NCI-H2196 (cell line): Measurements from ENCODE around the gene COA1.
"Not testable (repeated sequence)": the region's sequence is repeated elsewhere in the genome, so short reads cannot be mapped to it uniquely, and the experiment has no call there.

Experiments used
- DNase-seq: peaks from one replicate; lab custom pipeline; 2025; ENCODE audit not compliant: unreplicated experiment; lab: John Stamatoyannopoulos, UW

COA1 gene

DNA sequence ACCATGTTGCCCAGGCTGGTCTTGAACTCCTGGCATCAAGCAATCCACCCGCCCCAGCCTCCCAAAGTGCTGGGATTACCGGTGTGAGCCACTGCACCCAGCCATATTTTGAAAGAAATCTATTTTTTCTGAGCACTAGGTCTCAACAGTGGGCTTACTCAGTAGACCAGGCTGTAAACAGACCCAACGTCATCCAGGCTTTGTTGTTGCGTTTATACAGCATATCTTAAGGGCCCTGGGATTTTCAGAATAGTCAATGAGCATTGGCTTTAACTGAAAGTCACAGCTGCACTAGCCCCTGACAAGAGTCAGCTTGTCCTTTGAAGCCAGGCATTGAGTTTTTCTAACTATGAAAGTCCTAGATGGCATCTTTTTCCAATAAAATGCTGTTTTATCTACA, 96.6 kb downstream of the COA1 start:
- no peak for DNase-seq

- no peak for DNase-seq
Observed at GRCh38 chr7:43631559-43631958, 97.8 kb downstream of the COA1 start.

- no peak for DNase-seq
Observed at GRCh38 chr7:43630482-43630881, 98.8 kb downstream of the COA1 start.

DNA sequence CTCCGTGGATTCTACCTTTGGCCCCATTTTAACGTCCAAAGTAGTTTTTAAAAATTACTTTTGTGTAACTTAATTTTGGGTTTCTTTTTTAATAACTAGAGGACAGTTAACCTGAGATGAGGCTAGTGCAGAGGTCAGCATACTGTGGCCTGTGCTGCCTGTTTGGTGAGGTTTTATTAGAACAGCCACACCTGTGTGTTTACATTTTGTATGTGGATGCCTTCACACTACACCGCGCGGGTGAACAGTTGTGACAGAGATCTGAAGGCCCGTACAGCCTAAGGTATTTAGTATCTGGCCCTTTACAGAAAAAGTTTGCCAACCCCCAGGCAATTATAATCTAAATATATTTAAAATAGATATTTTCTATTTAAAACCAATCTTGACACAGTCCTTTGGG, 99.5 kb downstream of the COA1 start:
- no peak for DNase-seq

DNA sequence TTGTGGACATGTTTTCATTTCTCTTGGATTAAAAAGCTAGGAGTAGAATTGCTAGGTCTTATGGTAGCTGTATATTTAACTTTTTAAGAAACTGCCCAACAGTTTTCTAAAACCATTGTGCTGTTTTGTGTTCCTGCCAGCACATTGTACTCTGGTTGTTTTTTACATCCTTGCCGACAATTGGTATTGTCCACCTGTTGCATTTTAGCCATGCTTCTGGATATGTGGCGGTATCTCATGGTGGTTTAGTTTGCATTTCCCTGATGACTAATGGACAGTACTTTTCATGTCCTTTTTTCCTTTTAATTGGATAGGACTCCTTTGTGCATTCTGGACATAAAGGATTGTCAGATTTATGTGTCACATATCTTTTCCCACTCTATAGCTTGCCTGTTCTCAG, 100.9 kb downstream of the COA1 start:
- no peak for DNase-seq

GRCh38 chr7:43627798-43628197, 101.5 kb downstream of the COA1 start:
- not testable (repeated sequence) for DNase-seq

DNA sequence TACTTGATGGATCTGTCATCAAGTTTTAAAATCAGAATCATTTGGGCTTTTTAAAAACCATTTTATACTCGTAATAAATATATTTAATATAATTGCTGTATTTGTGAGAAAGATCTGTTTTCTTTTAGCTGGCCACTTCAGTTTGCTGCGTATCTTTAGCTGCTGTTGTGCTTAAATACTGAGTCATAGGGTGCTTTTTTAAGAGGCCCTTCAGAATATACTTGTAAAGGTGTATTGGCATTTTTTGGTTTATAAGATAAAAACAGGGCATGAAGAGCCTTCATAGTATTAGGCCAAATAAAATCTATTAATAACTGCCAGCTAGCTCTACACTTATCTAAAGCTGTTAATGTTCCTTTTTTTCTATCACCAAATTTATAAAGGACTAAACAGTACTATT, 102.6 kb downstream of the COA1 start:
- DNase-seq = no peak

GRCh38 chr7:43625980-43626379, 103.3 kb downstream of the COA1 start:
- no peak for DNase-seq

DNA sequence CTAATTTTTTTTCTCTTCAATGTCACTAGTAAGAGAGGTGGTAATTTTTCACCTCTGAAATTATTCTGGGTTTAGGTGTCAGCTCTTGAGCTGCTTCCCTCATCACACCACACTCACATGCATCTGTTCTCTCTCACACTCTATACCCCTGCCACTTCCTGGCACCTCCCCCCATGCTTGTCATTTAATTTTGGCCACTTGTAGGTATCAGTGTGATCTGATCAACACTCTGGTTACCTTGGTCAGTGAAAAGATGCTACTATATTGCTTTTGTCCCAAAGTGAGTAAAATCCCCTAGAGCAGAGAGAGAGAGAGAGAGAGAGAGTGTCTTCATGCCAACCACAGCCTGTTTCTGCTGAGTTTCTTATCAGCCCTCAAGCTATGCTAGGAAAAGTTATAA, 103.9 kb downstream of the COA1 start:
- no peak for DNase-seq

DNA sequence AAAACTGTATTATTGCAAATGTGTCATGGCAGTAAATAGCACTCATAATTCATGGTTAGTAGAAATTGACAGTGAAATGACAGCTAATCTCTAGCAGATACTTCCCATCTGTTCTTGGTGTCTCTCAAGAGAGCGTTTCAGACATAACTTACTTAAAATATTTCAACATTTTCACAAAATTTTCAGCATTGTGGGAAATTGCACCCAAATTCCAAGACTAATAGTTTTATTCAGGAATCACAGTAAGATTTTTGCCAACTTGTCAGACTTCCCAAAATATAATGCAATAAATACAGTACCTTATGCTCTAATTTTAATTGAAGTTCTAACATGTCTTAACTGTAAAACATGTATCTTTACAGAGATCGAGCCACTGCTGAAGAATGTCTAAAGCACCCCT, 105.2 kb downstream of the COA1 start:
- DNase-seq = no peak

DNA sequence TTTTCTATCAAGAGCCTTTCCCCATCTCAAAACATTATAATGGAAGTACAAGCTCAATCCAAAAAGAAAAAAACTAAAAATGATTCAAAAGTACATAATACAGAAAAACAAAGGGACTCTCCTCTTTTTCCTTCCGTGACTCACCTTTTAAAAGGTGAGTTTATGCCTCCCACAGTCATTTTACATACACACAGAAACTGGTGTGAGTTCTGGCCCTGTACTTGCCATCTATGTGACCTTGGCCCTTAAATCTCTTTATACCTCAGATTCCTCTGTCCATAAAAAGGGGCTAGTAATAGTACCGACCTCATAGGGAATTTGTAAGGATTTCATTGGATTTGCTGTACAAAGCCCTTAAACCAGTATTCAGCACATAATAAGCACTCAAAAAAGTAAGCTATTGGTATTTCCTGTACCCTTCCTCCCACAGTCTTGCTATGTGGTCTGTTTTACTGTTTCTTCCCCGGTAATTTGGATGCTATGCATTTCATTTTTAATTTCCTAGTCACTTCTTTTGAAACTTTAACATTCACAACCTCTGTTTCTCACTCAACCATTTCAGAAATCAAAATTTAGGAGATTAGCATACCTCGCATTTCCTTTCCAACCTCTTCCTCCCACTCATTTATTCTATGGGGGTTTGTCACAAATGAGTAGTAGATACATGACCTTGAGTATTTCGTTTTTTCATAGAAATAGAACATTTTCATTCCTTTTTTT, 107.4 kb downstream of the COA1 start:
- DNase-seq = no peak

- no peak for DNase-seq
Observed at GRCh38 chr7:43619213-43620012, 109.9 kb downstream of the COA1 start.

DNA sequence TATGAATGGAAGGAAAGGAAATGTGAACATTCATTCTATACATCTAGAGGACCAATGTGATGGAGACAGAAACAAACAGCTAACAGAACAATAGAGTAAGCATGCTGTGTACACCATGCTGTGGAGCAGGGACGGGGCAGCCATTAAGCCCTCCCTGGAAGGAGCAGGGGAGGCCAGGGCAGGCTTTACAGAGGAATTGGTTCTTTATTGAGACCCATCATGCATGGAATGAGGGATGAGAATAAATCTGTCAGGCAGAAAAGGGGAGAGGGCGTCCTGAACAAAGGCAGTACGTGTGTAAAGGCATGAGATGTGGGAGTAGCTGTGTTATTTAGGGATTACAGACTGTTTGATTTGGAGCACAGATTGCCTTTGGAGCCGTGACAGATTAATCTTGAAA, 111.2 kb downstream of the COA1 start:
- DNase-seq = no peak

DNA sequence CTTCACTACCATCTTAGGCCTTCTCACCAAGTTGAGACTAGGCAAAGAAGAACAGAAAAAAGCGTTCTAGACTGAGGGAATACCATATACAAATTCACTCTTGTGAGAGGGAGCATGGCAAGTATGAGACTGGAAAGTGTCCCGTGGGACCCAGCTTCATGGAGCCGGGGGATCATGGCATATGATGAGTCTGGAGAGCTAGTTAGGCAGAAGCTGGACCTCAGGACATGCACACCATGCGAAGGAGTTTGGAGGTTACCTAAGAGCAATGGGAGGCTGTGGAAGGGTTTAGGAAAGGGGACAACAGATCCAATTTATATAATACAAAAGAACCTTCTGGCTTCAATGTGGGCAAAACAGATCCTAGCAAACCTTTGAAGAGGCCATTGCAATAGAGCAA, 112.3 kb downstream of the COA1 start:
- DNase-seq = no peak

- no peak for DNase-seq
Observed at GRCh38 chr7:43615558-43616145, 113.7 kb downstream of the COA1 start.

DNA sequence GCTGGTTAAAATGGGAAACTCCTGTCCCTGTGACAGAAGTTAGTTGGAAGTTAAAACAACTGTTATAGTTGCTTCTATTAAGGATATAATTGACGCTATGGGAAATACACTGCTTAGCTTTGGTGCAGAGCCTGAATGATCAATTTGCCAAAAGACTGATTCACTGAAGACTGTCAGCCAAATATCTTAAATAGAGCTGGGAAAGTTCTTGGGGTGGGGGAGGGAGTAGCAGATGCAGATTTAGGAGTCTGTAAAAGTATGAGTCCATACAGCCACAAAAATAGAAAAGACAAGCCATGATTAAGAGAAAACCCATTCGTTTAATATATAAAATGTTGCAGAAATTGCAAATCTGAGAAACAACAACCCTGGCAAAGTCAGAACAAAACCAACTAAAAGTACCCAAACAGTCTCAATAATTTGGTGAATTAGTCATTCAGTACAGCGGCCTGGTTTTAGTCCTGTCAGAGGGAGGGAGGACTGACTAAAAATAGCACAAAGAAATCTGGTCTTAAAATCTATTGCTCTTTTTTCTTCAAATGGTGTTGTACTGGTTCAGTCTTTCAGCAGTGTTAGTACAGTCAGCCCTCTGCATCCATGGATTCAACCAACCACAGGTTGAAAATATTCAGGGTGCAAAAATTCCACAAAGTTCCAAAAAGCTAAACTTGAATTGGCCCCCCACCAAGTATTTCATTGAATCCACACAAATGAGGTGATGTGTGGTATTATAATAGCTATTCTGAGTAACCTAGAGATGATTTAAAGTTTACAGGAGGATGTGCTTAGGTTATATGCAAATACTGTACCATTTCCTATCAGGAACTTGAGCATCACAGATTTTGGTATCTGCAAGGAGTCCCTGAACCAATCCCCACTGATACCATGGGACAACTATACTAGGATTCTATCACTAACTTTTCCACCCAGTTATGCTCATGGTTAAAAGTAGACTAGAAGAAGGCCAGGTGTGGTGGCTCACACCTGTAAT, 116.4 kb downstream of the COA1 start:
- no peak for DNase-seq

GRCh38 chr7:43612128-43612527, 117.2 kb downstream of the COA1 start:
- DNase-seq = no peak

DNA sequence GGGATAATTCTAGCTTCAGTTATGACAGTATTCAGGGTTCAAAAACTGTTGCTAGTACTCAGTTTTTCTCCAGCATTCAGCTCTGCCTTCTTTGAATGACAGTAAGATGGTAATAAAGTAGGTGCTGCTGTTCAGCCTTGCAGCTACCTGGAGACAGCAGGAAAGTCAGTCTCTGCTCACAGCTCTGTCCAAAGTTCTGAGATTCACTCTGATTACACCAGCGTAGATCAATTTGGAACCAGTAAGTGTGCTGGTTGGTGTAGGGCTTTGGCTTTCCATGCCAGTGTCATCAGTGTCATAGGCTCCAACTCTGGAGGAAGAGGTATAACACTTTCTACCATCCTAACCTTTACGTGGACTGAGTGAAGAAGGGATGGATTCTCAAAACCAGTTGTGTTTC, 120.2 kb downstream of the COA1 start:
- no peak for DNase-seq

- DNase-seq = no peak
Observed at GRCh38 chr7:43604251-43604650, 125.1 kb downstream of the COA1 start.

GRCh38 chr7:43602256-43602655, 127.1 kb downstream of the COA1 start:
- DNase-seq = no peak

DNA sequence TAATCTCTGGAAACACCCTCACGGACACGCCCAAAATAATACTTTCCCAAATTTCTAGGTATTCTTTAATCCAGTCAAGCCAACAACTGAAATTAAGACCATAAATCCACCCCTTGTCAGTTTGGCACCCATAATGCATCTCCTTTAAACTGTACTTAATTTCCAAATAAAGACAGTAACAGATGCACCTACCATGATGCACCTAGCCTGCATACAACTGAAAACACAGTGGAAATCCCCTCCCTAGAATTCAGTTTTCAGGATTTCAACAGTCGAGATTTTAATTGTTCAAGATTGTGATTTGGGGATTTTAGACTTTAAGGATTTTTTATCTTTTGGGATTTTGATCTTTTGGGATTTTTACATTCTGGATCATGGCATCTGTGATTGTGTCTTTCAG, 129.3 kb downstream of the COA1 start:
- no peak for DNase-seq
